Stimulated activated CD4-positive, alpha-beta T cell treated with anti-CD3 and anti-CD28 coated beads, TNF-alpha, amount 100 ng/mL, for 1 hour (primary cell): ENCODE data around the gene RMI2.

Experiments
- DNase-seq, 3 donors: peaks; one replicate each; pipeline ENCODE4 v3.0.0-alpha.2; 2020; ENCODE audit warnings: low read depth in 3 of 3, low spot score in 1 of 3

RMI2 gene

DNA sequence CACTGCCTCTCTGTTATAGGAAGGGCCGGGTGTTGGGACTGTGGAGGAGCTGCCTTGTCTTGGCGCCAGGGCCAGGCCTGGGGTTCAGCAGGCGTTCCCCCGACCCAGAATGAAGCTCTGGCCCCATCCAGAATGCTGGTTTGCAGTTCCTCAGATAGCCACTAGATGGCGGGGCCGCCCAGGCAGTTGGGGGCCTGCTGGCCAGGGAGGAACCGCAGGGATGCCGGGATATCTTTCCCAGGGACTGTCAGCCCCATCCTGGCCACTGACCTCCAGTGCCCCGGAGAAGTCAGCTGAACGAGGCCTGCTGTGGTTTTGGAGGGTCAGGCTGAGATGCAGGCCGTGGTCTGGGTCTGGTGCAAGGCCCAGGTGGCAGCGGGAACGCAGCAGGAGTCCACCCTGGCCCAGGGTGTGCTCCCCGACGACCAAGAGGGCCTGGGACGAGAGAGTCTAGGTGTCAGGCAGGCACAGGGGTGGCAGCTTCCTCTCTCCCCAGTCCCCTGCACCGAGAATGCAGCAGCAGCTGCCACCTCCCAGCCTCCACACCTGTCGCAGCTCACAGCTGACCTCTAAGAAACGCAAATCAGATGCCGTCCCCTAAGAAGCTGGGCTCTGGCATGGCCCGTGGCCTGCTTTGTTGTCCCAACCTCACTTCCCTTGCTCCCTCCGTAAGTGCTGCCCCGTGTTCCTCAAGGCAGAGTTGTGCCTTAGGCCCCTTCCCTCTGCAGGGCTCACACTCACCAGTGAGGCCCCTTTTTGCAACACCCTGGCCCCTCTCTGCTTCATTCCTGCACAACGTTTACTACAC lies 51.2 kb downstream of the RMI2 start:
- DNase-seq = peak in 2 of 3 donors; percentile 44 to 56

- no peak for DNase-seq
Measured at GRCh38 chr16:11398136-11398535, 52.9 kb downstream of the RMI2 start.

- DNase-seq = no peak
Measured at GRCh38 chr16:11398851-11399250, 53.6 kb downstream of the RMI2 start.

- no peak for DNase-seq
Measured at GRCh38 chr16:11399261-11399831, 54.1 kb downstream of the RMI2 start.

GRCh38 chr16:11400076-11400475 lies 54.8 kb downstream of the RMI2 start:
- no peak for DNase-seq
